Tibial nerve (tissue), 4 donors: ENCODE data around the gene CA5A.

Experiments
- CTCF ChIP-seq, 5 experiments: fragments of 200-600 bp in 3 of 5; fragments of 450-650 bp in 2 of 5; sonication (generic) in 3 of 5; IDR thresholded peaks; one replicate each; pipeline ENCODE4 v1.5.1; 2016 to 2019; ENCODE audit warnings: antibody characterized with exemption in 5 of 5, mild to moderate bottlenecking in 3 of 5, moderate library complexity in 2 of 5
- EP300 ChIP-seq, 2 donors: sonication (generic); formaldehyde crosslinking; IDR thresholded peaks; one replicate each; pipeline ENCODE4 v1.6.1; 2017; ENCODE audit warnings: antibody characterized with exemption in 2 of 2, mild to moderate bottlenecking in 1 of 2
- POLR2A ChIP-seq, 2 donors: fragments of 450-650 bp; IDR thresholded peaks; one replicate each; pipeline ENCODE4 v1.6.1; 2017; ENCODE audit warnings: antibody characterized with exemption in 2 of 2, mild to moderate bottlenecking in 2 of 2, moderate library complexity in 2 of 2

GRCh38 chr16:87844120-87844733 lies 92.1 kb downstream of the CA5A start:
- TF ChIP-seq CTCF (IDR thresholded peaks at IDR 0.05): no peak
- no peak for TF ChIP-seq POLR2A (IDR thresholded peaks at IDR 0.05)
- TF ChIP-seq EP300 (IDR thresholded peaks at IDR 0.05): peak in 1 of 2 donors; percentile 5
